DOHH2 (cell line): ENCODE measurements around the gene FGFBP3.

ENCODE experiments used
- H3F3A ChIP-seq: fragments of 200-600 bp; sonication (generic), shearing (Covaris generic); 2 replicates; pipeline ENCODE4 v1.6.0; 2016; ENCODE audit warnings: antibody characterized with exemption, mild to moderate bottlenecking; ENCODE audit not compliant: control insufficient read depth, insufficient read depth
- H3K27ac ChIP-seq: fragments of 200-600 bp; sonication (generic); 2 replicates; pipeline ENCODE4 v1.5.1; 2014; ENCODE audit warnings: low read depth, mild to moderate bottlenecking, low read length, moderate library complexity
- H3K27me3 ChIP-seq: fragments of 200-600 bp; sonication (generic); 2 replicates; pipeline ENCODE4 v1.6.1; 2014; ENCODE audit warnings: mild to moderate bottlenecking, low read length, mixed read lengths; ENCODE audit not compliant: control insufficient read depth
- H3K36me3 ChIP-seq: fragments of 200-600 bp; sonication (generic); 2 replicates; pipeline ENCODE4 v1.6.1; 2014; ENCODE audit warnings: mild to moderate bottlenecking, low read length, moderate library complexity, mixed read lengths; ENCODE audit not compliant: control insufficient read depth
- H3K4me1 ChIP-seq: fragments of 200-600 bp; sonication (generic); 2 replicates; pipeline ENCODE4 v1.6.1; 2014; ENCODE audit warnings: mild to moderate bottlenecking, low read length, mixed read lengths; ENCODE audit not compliant: control insufficient read depth
- H3K4me2 ChIP-seq: fragments of 200-600 bp; sonication (generic); 2 replicates; pipeline ENCODE4 v1.6.0; 2014; ENCODE audit warnings: mild to moderate bottlenecking, low read length, moderate library complexity
- H3K4me3 ChIP-seq: fragments of 200-600 bp; sonication (generic); 2 replicates; pipeline ENCODE4 v1.5.1; 2014; ENCODE audit warnings: mild to moderate bottlenecking, low read length, mixed read lengths
- H3K79me2 ChIP-seq: fragments of 200-600 bp; sonication (generic); 2 replicates; pipeline ENCODE4 v1.6.1; 2014; ENCODE audit warnings: mild to moderate bottlenecking, low read length, mixed read lengths; ENCODE audit not compliant: control insufficient read depth
- H3K9me2 ChIP-seq: fragments of 200-600 bp; sonication (generic); replicated peaks from 2 replicates; pipeline ENCODE4 v1.6.1; 2014; ENCODE audit warnings: mild to moderate bottlenecking, low read length, mixed read lengths; ENCODE audit not compliant: control insufficient read depth
- H3K9me3 ChIP-seq: fragments of 200-600 bp; sonication (generic); 2 replicates; pipeline ENCODE4 v1.6.1; 2014; ENCODE audit warnings: antibody characterized with exemption, low read length, mixed read lengths; ENCODE audit not compliant: control insufficient read depth, insufficient read depth
- H4K20me1 ChIP-seq: fragments of 200-600 bp; sonication (generic); 2 replicates; pipeline ENCODE4 v1.6.0; 2014; ENCODE audit warnings: low read depth, mild to moderate bottlenecking, antibody characterized with exemption, low read length, moderate library complexity; ENCODE audit not compliant: control insufficient read depth, insufficient read depth
- EZH2phosphoT487 ChIP-seq: fragments of 200-600 bp; sonication (generic); IDR thresholded peaks from 2 replicates; pipeline ENCODE4 v1.6.1; 2017; ENCODE audit warnings: borderline replicate concordance, mild to moderate bottlenecking, antibody characterized with exemption, low read length, moderate library complexity, mixed read lengths
- TF ChIP-seq, protein P1 (sequence below): fragments of 200-600 bp; sonication (generic); IDR thresholded peaks from one replicate; pipeline ENCODE4 v1.5.1; 2014; ENCODE audit warnings: antibody characterized with exemption, mild to moderate bottlenecking, low read depth, low read length; ENCODE audit not compliant: poor library complexity, severe bottlenecking

The FGFBP3 gene

DNA sequence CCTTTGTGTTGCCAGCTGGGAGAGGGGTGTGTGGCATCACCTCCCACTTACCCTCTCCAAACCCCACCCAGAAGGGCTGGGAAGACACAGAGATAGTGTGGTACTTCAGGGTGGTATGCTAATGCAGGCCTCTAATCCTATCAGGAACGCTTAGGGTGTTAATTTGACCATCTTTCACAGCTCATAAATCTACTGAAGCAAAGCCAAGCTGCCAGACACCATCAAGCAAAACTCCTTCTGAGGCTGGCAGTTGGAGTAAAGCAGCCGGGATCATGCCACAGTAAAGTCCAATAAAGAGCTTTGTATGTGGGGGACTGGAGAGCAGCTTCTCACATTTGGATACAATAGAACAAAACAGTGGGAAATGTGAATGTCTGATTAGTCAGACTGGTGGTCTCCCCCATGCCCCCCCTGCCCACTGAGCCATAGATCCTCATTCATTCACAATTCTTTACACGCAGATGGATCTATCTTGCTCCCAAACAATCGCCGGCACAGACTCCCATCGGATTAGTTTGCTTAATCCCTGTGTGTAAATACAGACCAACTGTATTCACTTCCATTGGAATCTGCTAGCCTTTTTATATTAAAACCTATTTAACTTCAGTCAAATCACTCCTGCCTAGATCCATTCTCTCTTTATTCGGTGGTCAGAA lies 29.6 kb downstream of the FGFBP3 start:
- Histone ChIP-seq H3K79me2 (no peaks in the 10 kb centered on the region), H3K9me3 (no peaks in the 10 kb centered on the region), H3F3A (no peaks in the 10 kb centered on the region), H3K9me2 (no peaks in the 10 kb centered on the region), H3K27ac (no peak overlapping the region), H3K27me3 (peaks cover 5% of the 10 kb centered on the region), H3K36me3 (no peaks in the 10 kb centered on the region), H3K4me1 (no peaks in the 10 kb centered on the region), H3K4me2 (no peak overlapping the region), H3K4me3 (no peak overlapping the region), H4K20me1 (no peaks in the 10 kb centered on the region)
- TF ChIP-seq, protein P1, sequence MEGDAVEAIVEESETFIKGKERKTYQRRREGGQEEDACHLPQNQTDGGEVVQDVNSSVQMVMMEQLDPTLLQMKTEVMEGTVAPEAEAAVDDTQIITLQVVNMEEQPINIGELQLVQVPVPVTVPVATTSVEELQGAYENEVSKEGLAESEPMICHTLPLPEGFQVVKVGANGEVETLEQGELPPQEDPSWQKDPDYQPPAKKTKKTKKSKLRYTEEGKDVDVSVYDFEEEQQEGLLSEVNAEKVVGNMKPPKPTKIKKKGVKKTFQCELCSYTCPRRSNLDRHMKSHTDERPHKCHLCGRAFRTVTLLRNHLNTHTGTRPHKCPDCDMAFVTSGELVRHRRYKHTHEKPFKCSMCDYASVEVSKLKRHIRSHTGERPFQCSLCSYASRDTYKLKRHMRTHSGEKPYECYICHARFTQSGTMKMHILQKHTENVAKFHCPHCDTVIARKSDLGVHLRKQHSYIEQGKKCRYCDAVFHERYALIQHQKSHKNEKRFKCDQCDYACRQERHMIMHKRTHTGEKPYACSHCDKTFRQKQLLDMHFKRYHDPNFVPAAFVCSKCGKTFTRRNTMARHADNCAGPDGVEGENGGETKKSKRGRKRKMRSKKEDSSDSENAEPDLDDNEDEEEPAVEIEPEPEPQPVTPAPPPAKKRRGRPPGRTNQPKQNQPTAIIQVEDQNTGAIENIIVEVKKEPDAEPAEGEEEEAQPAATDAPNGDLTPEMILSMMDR: no peak
- no peak for TF ChIP-seq EZH2phosphoT487

DNA sequence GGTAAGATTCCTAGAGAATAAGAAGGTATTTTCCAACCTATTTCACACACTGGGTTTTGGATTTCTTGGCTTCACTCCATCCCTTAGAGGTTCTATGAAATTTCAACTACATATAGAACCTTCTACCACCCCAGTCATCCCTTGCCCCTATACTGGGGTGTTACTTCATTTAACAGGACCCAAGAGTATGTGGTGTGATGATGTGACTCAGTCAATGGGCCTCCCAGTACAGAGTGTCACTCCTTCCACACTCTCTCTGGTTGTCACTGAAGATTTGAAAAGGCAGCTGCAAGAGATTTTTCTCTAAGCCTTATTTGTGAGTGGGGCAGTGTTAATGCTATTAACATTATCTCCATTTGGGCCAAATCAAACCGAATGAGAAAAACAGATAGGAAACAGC lies 33.5 kb downstream of the FGFBP3 start:
- H3K4me3 ChIP-seq: no peak overlapping the region
- no peak for TF ChIP-seq EZH2phosphoT487
- TF ChIP-seq, protein P1: no peak
- no peaks in the 10 kb centered on the region for H3K4me1 ChIP-seq
- H3F3A ChIP-seq: no peaks in the 10 kb centered on the region
- no peaks in the 10 kb centered on the region for H3K9me2 ChIP-seq
- H3K9me3 ChIP-seq: no peaks in the 10 kb centered on the region
- H3K79me2 ChIP-seq: no peaks in the 10 kb centered on the region
- H3K36me3 ChIP-seq: no peaks in the 10 kb centered on the region
- no peaks in the 10 kb centered on the region for H3K27me3 ChIP-seq
- no peak overlapping the region for H3K27ac ChIP-seq
- no peak overlapping the region for H3K4me2 ChIP-seq
- H4K20me1 ChIP-seq: no peaks in the 10 kb centered on the region

DNA sequence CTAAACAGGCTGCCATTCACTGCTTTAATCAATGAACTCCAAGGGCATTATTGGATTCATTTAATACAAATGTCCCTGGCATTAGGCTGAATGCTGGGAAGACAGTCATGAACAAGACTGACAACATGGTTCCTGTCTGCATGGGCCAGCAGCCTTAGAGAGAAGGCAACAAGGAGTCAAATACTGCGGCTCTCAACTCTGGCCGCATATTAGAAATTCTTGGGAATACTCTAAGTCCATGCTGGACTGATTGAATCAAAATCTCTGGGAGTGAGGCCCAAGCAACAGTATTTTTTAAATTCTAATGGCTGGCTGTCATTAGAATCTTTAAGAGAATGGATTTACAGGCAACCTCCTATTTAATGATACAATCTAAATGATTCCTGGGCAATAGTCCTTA lies 34.1 kb downstream of the FGFBP3 start:
- H3K4me3 ChIP-seq: no peak overlapping the region
- no peaks in the 10 kb centered on the region for H3K36me3 ChIP-seq
- H3K79me2 ChIP-seq: no peaks in the 10 kb centered on the region

More for the DNA sequence above, 34.1 kb downstream of the FGFBP3 start:
- Histone ChIP-seq H3K9me2 (no peaks in the 10 kb centered on the region), H3K27me3 (no peaks in the 10 kb centered on the region), H3K9me3 (no peaks in the 10 kb centered on the region), H3K27ac (no peak overlapping the region), H3F3A (no peaks in the 10 kb centered on the region), H4K20me1 (no peaks in the 10 kb centered on the region), H3K4me1 (no peaks in the 10 kb centered on the region), H3K4me2 (no peak overlapping the region)
- TF ChIP-seq, protein P1: no peak
- no peak for TF ChIP-seq EZH2phosphoT487
